GM12878 (cell line): ENCODE measurements around the gene EEPD1. TPM values are rescaled to one million over a fixed set of nuclear protein-coding genes. Genes with fewer than 3 reads are reported as not detected.

Source experiments
- ATAC-seq: fragments of 200-7000 bp; cut with Tn5 transposase; 3 replicates; pipeline ENCODE4 v1.9.1; 2020; ENCODE audit warnings: mild to moderate bottlenecking, moderate library complexity
- BruUV-seq: library from RNA; stranded (reverse); fragments of 400-500 nt; replicated peaks from 2 replicates; lab custom pipeline; 2021; lab: Mats Ljungman, UMichigan
- CTCF ChIA-PET: fragments of 300-600 bp; sonication (Branson Sonifier 250); formaldehyde crosslinking; extraction: SDS; loops from one replicate; lab custom pipeline; 2021; ENCODE audit warnings: inconsistent platforms; lab: Yijun Ruan, JAX
- POLR2A ChIA-PET: fragments of 350-600 bp; formaldehyde crosslinking; extraction: SDS; loops from one replicate; lab custom pipeline; 2021; ENCODE audit warnings: inconsistent platforms; lab: Charles Lee
- RAD21 ChIA-PET: fragments of 300-600 bp; sonication (Branson Sonifier 250); formaldehyde crosslinking; loops from one replicate; lab custom pipeline; 2023; ENCODE audit warnings: antibody characterized with exemption; ENCODE audit not compliant: unreplicated experiment; lab: Charles Lee
- SMC1A ChIA-PET: fragments of 300-600 bp; sonication (Branson Sonifier 250); formaldehyde crosslinking; loops from one replicate; lab custom pipeline; 2023; ENCODE audit not compliant: unreplicated experiment, uncharacterized antibody; lab: Charles Lee
- DNase-seq: peaks from one replicate; pipeline ENCODE4 v3.0.0-alpha.2; 2011; ENCODE audit warnings: low read depth, low spot score
- FAIRE-seq: peaks from 3 replicates; lab custom pipeline; 2011; peaks lifted over from hg19 to GRCh38; lab: Jason Lieb, UNC
- H2AFZ ChIP-seq: 2 replicates; pipeline ENCODE4 v1.6.0; 2011; ENCODE audit warnings: low read depth, low read length, control low read depth; ENCODE audit not compliant: control insufficient read depth
- H3K27ac ChIP-seq: 2 replicates; pipeline ENCODE4 v1.5.1; 2011; ENCODE audit warnings: control low read depth; ENCODE audit not compliant: control insufficient read depth, insufficient read depth
- H3K27me3 ChIP-seq, 2 experiments: replicated peaks in 1 of 2; 2 replicates each; pipeline versions ENCODE4 v1.6.0 to v1.6.1; 2011; ENCODE audit warnings: low read length in 1 of 2; ENCODE audit not compliant: control insufficient read depth in 2 of 2, insufficient read depth in 2 of 2
- H3K36me3 ChIP-seq, 2 experiments: 2 replicates each; pipeline ENCODE4 v1.5.1; 2011; ENCODE audit warnings: low read length in 1 of 2; ENCODE audit not compliant: control insufficient read depth in 2 of 2, insufficient read depth in 2 of 2
- H3K4me1 ChIP-seq: 2 replicates; pipeline ENCODE4 v1.6.1; 2011; ENCODE audit warnings: mild to moderate bottlenecking, low read length, moderate library complexity, mixed read lengths; ENCODE audit not compliant: control insufficient read depth, insufficient read depth
- H3K4me2 ChIP-seq: 2 replicates; pipeline ENCODE4 v1.6.0; 2011; ENCODE audit warnings: control low read depth; ENCODE audit not compliant: control insufficient read depth, insufficient read depth
- H3K4me3 ChIP-seq: fragments of 200-600 bp; sonication (generic); 2 replicates; pipeline ENCODE4 v1.5.1; 2016
- H3K79me2 ChIP-seq: 2 replicates; pipeline ENCODE4 v1.6.0; 2011; ENCODE audit warnings: low read length; ENCODE audit not compliant: control insufficient read depth, insufficient read depth
- H3K9ac ChIP-seq: 2 replicates; pipeline ENCODE4 v1.8.0; 2011; ENCODE audit warnings: low read length, control low read depth, mixed read lengths; ENCODE audit not compliant: control insufficient read depth, insufficient read depth
- H3K9me3 ChIP-seq: replicated peaks from 3 replicates; pipeline ENCODE4 v1.5.1; 2011; ENCODE audit warnings: mild to moderate bottlenecking, low read length; ENCODE audit not compliant: control insufficient read depth, insufficient read depth
- H4K20me1 ChIP-seq: 2 replicates; pipeline ENCODE4 v1.6.0; 2011; ENCODE audit not compliant: control insufficient read depth, insufficient read depth
- ATF7 ChIP-seq: fragments of 450-650 bp; IDR thresholded peaks from 2 replicates; pipeline ENCODE4 v1.6.1; 2016; ENCODE audit warnings: low read depth, mild to moderate bottlenecking
- CBX3 ChIP-seq: fragments of 200-600 bp; sonication (generic); IDR thresholded peaks from 2 replicates; pipeline ENCODE4 v1.6.1; 2016; ENCODE audit warnings: low read depth, borderline replicate concordance
- CHD4 ChIP-seq: fragments of 200-600 bp; sonication (generic); IDR thresholded peaks from 2 replicates; pipeline ENCODE4 v1.6.1; 2016; ENCODE audit warnings: mild to moderate bottlenecking
- DPF2 ChIP-seq: fragments of 450-650 bp; IDR thresholded peaks from 2 replicates; pipeline ENCODE4 v1.6.1; 2017; ENCODE audit warnings: mild to moderate bottlenecking
- ETV6 ChIP-seq, 2 experiments: fragments of 450-650 bp in 1 of 2; IDR thresholded peaks in 1 of 2; conservative IDR thresholded peaks in 1 of 2; 2 replicates each; pipeline ENCODE4 v1.6.1; 2014; ENCODE audit warnings: antibody characterized with exemption in 1 of 2, borderline replicate concordance in 1 of 2, low read depth in 1 of 2, mild to moderate bottlenecking in 1 of 2, moderate library complexity in 1 of 2
- FOXK2 ChIP-seq: fragments of 450-650 bp; IDR thresholded peaks from 2 replicates; pipeline ENCODE4 v1.6.1; 2017; ENCODE audit warnings: mild to moderate bottlenecking, moderate library complexity
- GATAD2B ChIP-seq: fragments of 450-650 bp; conservative IDR thresholded peaks from 2 replicates; pipeline ENCODE4 v1.6.1; 2017; ENCODE audit warnings: low read depth, mild to moderate bottlenecking, moderate library complexity
- KDM1A ChIP-seq: fragments of 200-600 bp; sonication (generic); IDR thresholded peaks from 2 replicates; pipeline ENCODE4 v1.6.1; 2016; ENCODE audit warnings: borderline replicate concordance
- MAX ChIP-seq: IDR thresholded peaks from 2 replicates; pipeline ENCODE4 v1.6.1; 2012; ENCODE audit warnings: low read depth, low read length, improper control_type of control experiment
- NFYA ChIP-seq: IDR thresholded peaks from 2 replicates; pipeline ENCODE4 v1.6.1; 2011; ENCODE audit warnings: low read depth, mild to moderate bottlenecking, low read length, improper control_type of control experiment, borderline replicate concordance
- NKRF ChIP-seq: fragments of 450-650 bp; conservative IDR thresholded peaks from 2 replicates; pipeline ENCODE4 v1.6.1; 2017; ENCODE audit warnings: mild to moderate bottlenecking, moderate library complexity
- PAX5 ChIP-seq: IDR thresholded peaks from 2 replicates; pipeline ENCODE4 v1.6.1; 2011; ENCODE audit warnings: low read depth, low read length, borderline replicate concordance
- POU2F2 ChIP-seq: IDR thresholded peaks from 3 replicates; pipeline ENCODE4 v1.6.1; 2011; ENCODE audit warnings: low read depth, mild to moderate bottlenecking, low read length, borderline replicate concordance
- SMARCA5 ChIP-seq: fragments of 450-650 bp; IDR thresholded peaks from 2 replicates; pipeline ENCODE4 v1.6.1; 2017; ENCODE audit warnings: mild to moderate bottlenecking
- ZNF622 ChIP-seq: fragments of 450-650 bp; IDR thresholded peaks from 2 replicates; pipeline ENCODE4 v1.6.1; 2017; ENCODE audit warnings: mild to moderate bottlenecking, inconsistent platforms
- WGBS: methylation state at CpG from one replicate; pipeline ENCODE4 v1.1.6; 2016; ENCODE audit warnings: low lambda C conversion rate; ENCODE audit not compliant: insufficient replicate concordance, insufficient coverage; ENCODE audit errors: missing lambda C conversion rate; 5-methylcytosine and 5-hydroxymethylcytosine counted together
- in situ Hi-C: fragments of 300-500 bp; cut with MboI; formaldehyde crosslinking; loops from 9 replicates; pipeline ENCODE4 v1.14.3; 2018; ENCODE audit warnings: mixed read lengths
- intact Hi-C: fragments of 100-400 bp; cut with micrococcal nuclease; formaldehyde crosslinking; loops from one replicate; pipeline ENCODE4 v1.14.2; 2022; ENCODE audit not compliant: unreplicated experiment
- polyA plus RNA-seq, 11 experiments: library from polyadenylated mRNA; depleted of rRNA in 4 of 11; unstranded in 6 of 11; stranded (reverse) in 5 of 11; fragments of >200 nt; fragmentation: Nextera tagmentation in 4 of 11; fragmentation: Illumina TruSeq in 1 of 11; extraction: Ambion mirVana in 4 of 11; extraction: Trizol in 1 of 11; gene quantifications; 1 replicate in 1 of 11; 2 replicates in 10 of 11; pipeline versions ENCODE4 v1.2.1 to v1.2.3, GENCODE V29; 2011 to 2016; ENCODE audit warnings: inconsistent platforms in 2 of 11, missing spikeins in 2 of 11, low read depth in 1 of 11
- total RNA-seq, 4 experiments: library from RNA; depleted of rRNA in 3 of 4; stranded (reverse); fragments of >200 nt in 3 of 4; fragmentation: Illumina TruSeq in 1 of 4; extraction: Trizol in 1 of 4; gene quantifications; 2 replicates each; pipeline versions ENCODE4 v1.2.1 to v1.2.3, GENCODE V29; 2013 to 2021

The EEPD1 gene
- total and polyA plus RNA-seq, 10 of the 15 experiments (the other 5 are each of a cell fraction or from before 2014, with no cell fraction given) = 0.24 to 2.8 (median 0.86) TPM; not detected in 1

- no peaks in the 10 kb centered on the region; a peak in 2 of 4 replicates for H3K27me3 ChIP-seq
- no peaks in the 10 kb centered on the region for H3K4me1 ChIP-seq
- ChIA-PET CTCF (interaction anchor here (0.5 kb wide), 1 partner anchor 61 kb away, joined by 3 read pairs; no protein-coding TSS in a partner anchor), SMC1A (interaction anchor here (1.3 to 1.8 kb wide), 2 partner anchors 18 to 45 kb away, joined by 3 to 5 read pairs; no protein-coding TSS in a partner anchor), RAD21 (no interaction called here), POLR2A (no interaction called here)
- TF ChIP-seq POU2F2 (no peak), FOXK2 (no peak), ATF7 (no peak), MAX (no peak), NKRF (no peak), KDM1A (no peak), CBX3 (no peak), DPF2 (no peak), SMARCA5 (no peak), PAX5 (no peak), GATAD2B (no peak), ZNF622 (no peak), ETV6 (conservative IDR thresholded peaks at IDR 0.05 in 1 of 2, IDR thresholded peaks at IDR 0.05 in 1 of 2; ENCODE audit: borderline replicate concordance in 1 of 2, low read depth in 1 of 2) (no peak), CHD4 (no peak), NFYA (no peak)
- no peak overlapping the region for H3K27ac ChIP-seq
- ATAC-seq (no peak), FAIRE-seq (no peak), DNase-seq (no peak)
- in situ Hi-C loops (no loop called here), intact Hi-C loops (no loop called here)
- no peaks in the 10 kb centered on the region for H3K9me3 ChIP-seq
- H3K4me2 ChIP-seq = no peak overlapping the region
- WGBS = 44% methylated on average over 9 of the region's 9 CpGs
- no peak overlapping the region for H3K9ac ChIP-seq
- no TSS peak for BruUV-seq
- no peak overlapping the region for H3K4me3 ChIP-seq
- no peaks in the 10 kb centered on the region for H3K79me2 ChIP-seq
- no peak overlapping the region for H2AFZ ChIP-seq
- H3K36me3 ChIP-seq = no peaks in the 10 kb centered on the region
- H4K20me1 ChIP-seq = no peaks in the 10 kb centered on the region
These were observed 49.3 kb downstream of the EEPD1 start for GRCh38 chr7:36202398-36202797.
